Left ventricle myocardium inferior (tissue), 1 donor: ENCODE results near the gene CHST3. TPM values are rescaled to one million over a fixed set of nuclear protein-coding genes. Genes with fewer than 3 reads are reported as not detected.

Experiments used
- DNase-seq: peaks from one replicate; pipeline ENCODE4 v3.0.0-alpha.2; 2020
- H3K27ac ChIP-seq: fragments of 200-600 bp; replicated peaks from 2 replicates; pipeline ENCODE4 v1.8.0; 2021
- H3K27me3 ChIP-seq: fragments of 200-600 bp; 2 replicates; pipeline ENCODE4 v1.8.0; 2021; ENCODE audit warnings: low read depth
- H3K36me3 ChIP-seq: fragments of 200-600 bp; 2 replicates; pipeline ENCODE4 v1.8.0; 2021
- H3K4me1 ChIP-seq: fragments of 200-600 bp; 2 replicates; pipeline ENCODE4 v1.8.0; 2021
- H3K4me3 ChIP-seq: fragments of 200-600 bp; 2 replicates; pipeline ENCODE4 v1.8.0; 2021; ENCODE audit warnings: mild to moderate bottlenecking, moderate library complexity
- H3K9me3 ChIP-seq: fragments of 200-600 bp; replicated peaks from 2 replicates; pipeline ENCODE4 v1.8.0; 2021
- CTCF ChIP-seq: fragments of 200-600 bp; IDR thresholded peaks from 2 replicates; pipeline ENCODE4 v1.8.0; 2021; ENCODE audit warnings: antibody characterized with exemption, mild to moderate bottlenecking, borderline replicate concordance
- intact Hi-C: fragments of 100-400 bp; cut with micrococcal nuclease; formaldehyde crosslinking; loops from one replicate; pipeline ENCODE4 v1.11.0; 2022
- total RNA-seq: library from RNA; stranded (reverse); fragmentation: NEBNext Ultra II Directional; extraction: Animal tissue kit (Norgen Biotek cat#: 25700); gene quantifications from one replicate; pipeline ENCODE4 v1.2.1, GENCODE V29; 2021
- donor health status: DM: no; HTN: yes; CAD: no; lungs with severe emphysema.

CHST3 gene
- total RNA-seq, 1 donor from 2014 or later = 18.0 TPM

GRCh38 chr10:71950683-71951082 lies 13.5 kb upstream of the CHST3 start:
- Histone ChIP-seq H3K4me1 (no peaks in the 10 kb centered on the region), H3K36me3 (no peaks in the 10 kb centered on the region), H3K27me3 (no peaks in the 10 kb centered on the region), H3K4me3 (no peak overlapping the region), H3K27ac (no peak overlapping the region), H3K9me3 (peaks cover 29% of the 10 kb centered on the region)
- DNase-seq = no peak
- intact Hi-C loops = no loop called here
- no peak for TF ChIP-seq CTCF

- Histone ChIP-seq H3K27ac (no peak overlapping the region), H3K9me3 (peaks cover 11% of the 10 kb centered on the region), H3K27me3 (no peaks in the 10 kb centered on the region), H3K4me3 (no peak overlapping the region), H3K4me1 (peaks cover 9% of the 10 kb centered on the region), H3K36me3 (no peaks in the 10 kb centered on the region)
- no peak for DNase-seq
- intact Hi-C loops = no loop called here
- no peak for TF ChIP-seq CTCF
Measured at GRCh38 chr10:71952745-71953144, 11.4 kb upstream of the CHST3 start.

- intact Hi-C loops = loop anchor here (5.0 kb wide), 1 partner anchor 90 kb away; no protein-coding TSS in a partner anchor
Measured at GRCh38 chr10:71957546-71958275, 6.5 kb upstream of the CHST3 start.

GRCh38 chr10:71959526-71959925 lies 4.7 kb upstream of the CHST3 start:
- DNase-seq = no peak
- peaks cover 9% of the 10 kb centered on the region for H3K9me3 ChIP-seq
- H3K4me1 ChIP-seq = peaks cover 27% of the 10 kb centered on the region
- no peaks in the 10 kb centered on the region for H3K27me3 ChIP-seq
- H3K27ac ChIP-seq = no peak overlapping the region
- H3K36me3 ChIP-seq = no peaks in the 10 kb centered on the region
- H3K4me3 ChIP-seq = no peak overlapping the region
- no peak for TF ChIP-seq CTCF
- intact Hi-C loops = loop anchor here (5.0 kb wide), 1 partner anchor 88 kb away; no protein-coding TSS in a partner anchor

More at GRCh38 chr10:71957546-71958275, 6.5 kb upstream of the CHST3 start:
- Histone ChIP-seq H3K27ac (no peak overlapping the region), H3K4me1 (peaks cover 12% of the 10 kb centered on the region), H3K27me3 (no peaks in the 10 kb centered on the region), H3K9me3 (peaks cover 9% of the 10 kb centered on the region), H3K4me3 (no peak overlapping the region), H3K36me3 (no peaks in the 10 kb centered on the region)
- TF ChIP-seq CTCF = no peak
- no peak for DNase-seq

GRCh38 chr10:71961831-71962230 lies 2.4 kb upstream of the CHST3 start:
- intact Hi-C loops = no loop called here
- Histone ChIP-seq H3K27ac (no peak overlapping the region), H3K27me3 (no peaks in the 10 kb centered on the region)

More at GRCh38 chr10:71961831-71962230, 2.4 kb upstream of the CHST3 start:
- H3K36me3 ChIP-seq = no peaks in the 10 kb centered on the region
- DNase-seq = no peak
- no peak overlapping the region for H3K4me3 ChIP-seq
- TF ChIP-seq CTCF = no peak
- peaks cover 43% of the 10 kb centered on the region for H3K4me1 ChIP-seq
- no peaks in the 10 kb centered on the region for H3K9me3 ChIP-seq
